Measurements from ENCODE around the gene PACRG. TPM values are rescaled to one million over a fixed set of nuclear protein-coding genes. Genes with fewer than 3 reads are reported as not detected.

Gene PACRG
- total RNA-seq, 1 experiment from 2014 or later = 0.26 TPM

- Histone ChIP-seq H2BK15ac (ENCODE audit: low read depth, low read length) (no peak overlapping the region), H3K27me3 (ENCODE audit: insufficient read depth, low read length) (no peaks in the 10 kb centered on the region), H3K79me1 (ENCODE audit: insufficient read depth, low read depth, low read length, poor library complexity, severe bottlenecking) (no peaks in the 10 kb centered on the region), H3K14ac (ENCODE audit: insufficient read depth, low read length) (no peak overlapping the region), H3K4me1 (ENCODE audit: insufficient read depth, low read length) (no peaks in the 10 kb centered on the region), H2AK5ac (ENCODE audit: insufficient read length, low read length) (no peak overlapping the region), H4K5ac (ENCODE audit: insufficient read length, low read depth, low read length) (no peak overlapping the region), H3K4ac (ENCODE audit: low read depth, low read length) (no peak overlapping the region), H3K56ac (ENCODE audit: insufficient read length, low read depth, low read length) (no peak overlapping the region), H3K9me3 (ENCODE audit: control insufficient read depth, low read depth, low read length) (no peaks in the 10 kb centered on the region), H3K4me2 (ENCODE audit: insufficient read depth, insufficient read length, low read length) (no peak overlapping the region), H3K9ac (ENCODE audit: extremely low read depth, insufficient read length, low read length) (no peak overlapping the region), H2BK12ac (ENCODE audit: insufficient read length, low read depth, low read length) (no peak overlapping the region), H3K23ac (ENCODE audit: insufficient read length, low read depth, low read length) (no peak overlapping the region), H3K18ac (ENCODE audit: insufficient read length, low read depth, low read length) (no peak overlapping the region), H3K23me2 (ENCODE audit: insufficient read length, low read depth, low read length, poor library complexity, severe bottlenecking) (no peaks in the 10 kb centered on the region), H4K20me1 (ENCODE audit: control insufficient read depth, insufficient read depth, insufficient read length) (no peaks in the 10 kb centered on the region), H4K91ac (ENCODE audit: insufficient read length, low read depth, low read length) (no peak overlapping the region), H3T11ph (ENCODE audit: low read length) (no peak overlapping the region), H2BK120ac (ENCODE audit: low read depth, low read length, poor library complexity, severe bottlenecking) (no peak overlapping the region), H4K8ac (replicated peaks; ENCODE audit: insufficient read length, low read depth, low read length) (no peak overlapping the region), H3K79me2 (ENCODE audit: insufficient read depth, low read length) (no peaks in the 10 kb centered on the region), H2BK20ac (ENCODE audit: low read depth, low read length, poor library complexity, severe bottlenecking) (no peak overlapping the region), H3K27ac (ENCODE audit: insufficient read length, low read depth, low read length) (no peak overlapping the region), H2AFZ (ENCODE audit: low read length) (no peak overlapping the region), H2BK5ac (ENCODE audit: insufficient read length, low read length) (no peak overlapping the region)
- WGBS (ENCODE audit: extremely low coverage, insufficient read length, low lambda C conversion rate) = no CpG with 5 or more reads among the region's 2 CpGs
- Mint-ChIP-seq H3K36me3 (ENCODE audit: insufficient read depth in 1 of 3, low read depth in 3 of 3) (peaks cover 0 to 4% (median 3%) of the 10 kb centered on the region in 3 experiments; a peak in 5 of 7 replicates), H3K4me1 (no peaks in the 10 kb centered on the region), H3K4me3 (no peak overlapping the region), H3K27ac (no peak overlapping the region), H3K9me3 (peaks cover 3 to 23% of the 10 kb centered on the region in 2 experiments; a peak in 4 of 5 replicates), H3K27me3 (ENCODE audit: low read depth) (no peaks in the 10 kb centered on the region)
- DNase-seq = no peak
- TF ChIP-seq CTCF (conservative IDR thresholded peaks at IDR 0.05) = no peak
These were observed 310.5 kb downstream of the PACRG start for GRCh38 chr6:163038317-163038716.
